A549 treated with dexamethasone at 1 μM for 4 hours (cell line): ENCODE measurements around the gene PHRF1. TPM values are rescaled to one million over a fixed set of nuclear protein-coding genes. Genes with fewer than 3 reads are reported as not detected.

Source experiments
- total RNA-seq: library from RNA; stranded (reverse); fragments of 200-300 nt; extraction: Qiagen RNA extraction; gene quantifications from 5 replicates; pipeline ENCODE4 v1.2.3, GENCODE V29; 2022

Gene PHRF1, protein sequence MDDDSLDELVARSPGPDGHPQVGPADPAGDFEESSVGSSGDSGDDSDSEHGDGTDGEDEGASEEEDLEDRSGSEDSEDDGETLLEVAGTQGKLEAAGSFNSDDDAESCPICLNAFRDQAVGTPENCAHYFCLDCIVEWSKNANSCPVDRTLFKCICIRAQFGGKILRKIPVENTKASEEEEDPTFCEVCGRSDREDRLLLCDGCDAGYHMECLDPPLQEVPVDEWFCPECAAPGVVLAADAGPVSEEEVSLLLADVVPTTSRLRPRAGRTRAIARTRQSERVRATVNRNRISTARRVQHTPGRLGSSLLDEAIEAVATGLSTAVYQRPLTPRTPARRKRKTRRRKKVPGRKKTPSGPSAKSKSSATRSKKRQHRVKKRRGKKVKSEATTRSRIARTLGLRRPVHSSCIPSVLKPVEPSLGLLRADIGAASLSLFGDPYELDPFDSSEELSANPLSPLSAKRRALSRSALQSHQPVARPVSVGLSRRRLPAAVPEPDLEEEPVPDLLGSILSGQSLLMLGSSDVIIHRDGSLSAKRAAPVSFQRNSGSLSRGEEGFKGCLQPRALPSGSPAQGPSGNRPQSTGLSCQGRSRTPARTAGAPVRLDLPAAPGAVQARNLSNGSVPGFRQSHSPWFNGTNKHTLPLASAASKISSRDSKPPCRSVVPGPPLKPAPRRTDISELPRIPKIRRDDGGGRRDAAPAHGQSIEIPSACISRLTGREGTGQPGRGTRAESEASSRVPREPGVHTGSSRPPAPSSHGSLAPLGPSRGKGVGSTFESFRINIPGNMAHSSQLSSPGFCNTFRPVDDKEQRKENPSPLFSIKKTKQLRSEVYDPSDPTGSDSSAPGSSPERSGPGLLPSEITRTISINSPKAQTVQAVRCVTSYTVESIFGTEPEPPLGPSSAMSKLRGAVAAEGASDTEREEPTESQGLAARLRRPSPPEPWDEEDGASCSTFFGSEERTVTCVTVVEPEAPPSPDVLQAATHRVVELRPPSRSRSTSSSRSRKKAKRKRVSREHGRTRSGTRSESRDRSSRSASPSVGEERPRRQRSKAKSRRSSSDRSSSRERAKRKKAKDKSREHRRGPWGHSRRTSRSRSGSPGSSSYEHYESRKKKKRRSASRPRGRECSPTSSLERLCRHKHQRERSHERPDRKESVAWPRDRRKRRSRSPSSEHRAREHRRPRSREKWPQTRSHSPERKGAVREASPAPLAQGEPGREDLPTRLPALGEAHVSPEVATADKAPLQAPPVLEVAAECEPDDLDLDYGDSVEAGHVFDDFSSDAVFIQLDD (N-terminal part only)
- 25.8 to 45.8 TPM (median 43.4 TPM) in 5 replicates for total RNA-seq

GRCh38 chr11:575996-576768, at the start of gene PHRF1:
PHRF1 (plus strand) TSS chr11:576470; CDS start chr11:581513, 5,043 bp downstream.

DNA sequence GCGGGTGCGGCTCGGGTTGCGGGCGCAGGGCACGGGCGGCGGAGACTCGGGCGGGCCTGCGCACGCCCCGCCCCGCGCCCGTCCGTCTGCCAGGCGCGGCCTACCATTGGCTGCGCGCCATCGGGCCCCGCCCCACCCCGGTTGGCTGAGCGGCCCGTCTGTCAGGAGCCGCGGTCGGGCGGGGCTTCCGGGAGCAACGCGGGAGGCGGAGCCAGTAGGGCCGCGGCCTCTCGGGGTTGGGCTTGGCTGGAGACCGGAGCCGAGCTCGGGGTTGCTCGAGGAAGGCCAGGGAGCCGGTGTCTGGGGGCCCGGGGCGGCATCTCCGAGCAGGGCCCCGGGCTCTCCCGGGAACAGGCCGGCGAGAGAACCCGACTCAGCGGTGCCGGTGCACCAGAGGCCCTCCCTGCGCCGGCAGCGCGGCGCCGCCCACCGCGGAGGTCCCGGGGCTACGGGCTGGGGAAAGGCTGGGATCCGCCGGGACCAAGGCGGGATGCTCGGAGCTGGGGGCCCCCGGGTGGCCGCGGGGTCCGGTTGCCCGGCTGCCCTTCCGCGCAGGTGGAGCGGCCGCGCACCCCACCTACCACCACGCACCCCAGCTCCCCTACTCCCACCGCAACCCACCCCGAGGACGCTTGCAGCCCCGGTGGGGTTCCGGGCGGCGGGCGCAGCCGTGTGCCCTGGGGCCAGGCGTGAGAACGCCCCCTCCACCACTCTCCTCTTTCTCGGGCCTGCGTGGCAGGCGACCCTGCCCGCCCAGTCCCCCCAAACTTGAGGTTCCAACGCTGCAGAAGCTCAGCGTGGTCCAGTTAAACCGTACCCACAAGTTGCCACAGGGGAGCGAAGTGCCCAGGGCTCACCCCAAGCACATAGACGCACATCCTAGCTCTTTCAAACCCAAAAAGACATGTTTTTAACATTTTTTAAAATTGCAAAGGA, 40.5 kb upstream of the PHRF1 start, which contains the start of gene HRAS:
Gene HRAS, minus strand, starts transcription at position 58 of the 936 bp plus-strand sequence.

DNA sequence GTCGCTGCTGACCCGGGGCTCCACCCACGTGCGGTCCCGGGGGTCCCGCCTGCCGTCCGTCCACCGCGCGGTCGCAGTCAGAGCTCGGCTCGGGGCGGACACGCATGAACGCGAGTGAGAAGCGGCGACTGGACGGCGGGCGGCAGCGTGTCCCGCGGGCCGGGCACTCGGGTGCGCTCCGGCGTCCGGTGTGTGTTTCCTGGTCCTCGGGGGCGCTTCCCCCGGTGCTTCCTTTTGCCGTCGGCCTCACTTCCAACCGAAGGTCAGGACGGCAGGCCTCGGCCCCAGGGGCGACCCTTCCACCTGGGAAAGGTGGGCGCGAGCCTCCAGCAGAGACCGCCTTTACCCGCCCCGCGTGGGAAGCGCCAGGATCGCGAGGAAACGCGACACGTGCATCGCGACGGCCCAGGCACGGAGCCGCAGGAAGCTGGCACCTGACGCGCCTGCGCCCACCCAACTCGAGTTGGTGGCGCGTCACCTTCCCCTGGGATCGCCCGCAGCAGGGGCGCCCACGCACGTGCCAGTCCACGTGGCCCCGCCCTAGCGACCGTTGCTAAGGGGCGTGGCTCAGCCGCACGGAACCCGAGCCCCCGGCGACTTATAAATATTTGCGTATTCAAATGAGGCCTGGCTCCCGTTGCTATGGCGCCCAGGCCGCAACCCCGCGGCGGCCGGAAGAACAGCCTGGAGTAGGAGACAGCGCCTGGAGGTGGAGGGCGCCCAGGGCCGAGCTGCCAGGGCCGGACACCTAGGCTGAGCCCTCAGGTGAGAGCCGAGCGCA, 39.2 kb upstream of the PHRF1 start, which contains the start of gene LRRC56:
Gene LRRC56, plus strand, starts transcription at position 687 of the 781 bp plus-strand sequence. CDS start 3,158 bp downstream, outside the sequence.

GRCh38 chr11:560305-561147, 15.7 kb upstream of the PHRF1 start, which contains the start of the genes LMNTD2 and RASSF7:
LMNTD2 (minus strand) TSS chr11:560738; CDS start chr11:560716, 22 bp downstream.
RASSF7 (plus strand) TSS chr11:560970; CDS start chr11:561769, 799 bp downstream.

DNA sequence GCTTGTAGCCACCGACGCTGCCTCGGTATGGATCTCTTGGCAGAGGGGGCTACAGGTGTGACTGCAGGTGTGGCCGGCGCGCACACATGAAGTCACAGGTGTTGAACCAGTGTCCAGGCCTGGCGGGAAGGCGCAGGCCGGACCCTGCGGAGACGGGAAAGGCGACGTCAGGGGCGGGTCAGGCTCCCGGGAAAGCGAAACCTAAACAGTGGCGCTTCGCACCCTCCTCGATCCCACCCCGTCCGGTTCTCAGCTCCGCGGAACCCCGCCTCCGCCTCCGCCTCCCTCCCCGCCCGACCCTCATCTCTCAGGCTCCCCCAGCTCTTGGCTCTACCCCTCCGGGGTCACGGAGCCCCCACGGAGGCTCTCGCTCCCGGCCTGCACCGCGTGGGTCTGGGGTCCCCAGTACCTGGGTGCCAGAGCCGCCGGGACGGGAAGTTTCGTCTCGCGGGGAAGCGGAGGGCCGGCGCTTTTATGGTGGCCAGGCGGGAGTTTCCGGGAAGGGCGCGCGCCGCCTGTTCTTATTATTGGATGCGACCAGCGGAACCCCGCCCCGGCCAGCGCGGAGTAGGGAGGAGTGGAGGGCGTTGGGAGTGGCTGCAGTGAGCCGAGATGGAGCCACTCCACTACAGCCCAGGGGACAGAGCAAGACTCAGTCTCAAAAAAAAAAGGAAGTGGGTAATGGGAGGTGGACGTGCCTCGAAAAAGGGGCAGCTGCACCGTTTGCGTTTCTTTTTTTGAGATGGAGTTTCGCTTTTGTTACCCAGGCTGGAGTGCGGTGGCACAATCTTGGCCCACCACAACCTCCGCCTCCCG, 39.4 kb downstream of the PHRF1 start, which contains the start of gene IRF7:
Gene IRF7, minus strand, starts transcription at position 447 of the 816 bp plus-strand sequence. CDS start 586 bp downstream, outside the sequence.

GRCh38 chr11:624705-625635, 48.7 kb downstream of the PHRF1 start, which contains the start of gene CDHR5:
CDHR5 (minus strand) TSS chr11:624955; CDS start chr11:624902, 53 bp downstream.

DNA sequence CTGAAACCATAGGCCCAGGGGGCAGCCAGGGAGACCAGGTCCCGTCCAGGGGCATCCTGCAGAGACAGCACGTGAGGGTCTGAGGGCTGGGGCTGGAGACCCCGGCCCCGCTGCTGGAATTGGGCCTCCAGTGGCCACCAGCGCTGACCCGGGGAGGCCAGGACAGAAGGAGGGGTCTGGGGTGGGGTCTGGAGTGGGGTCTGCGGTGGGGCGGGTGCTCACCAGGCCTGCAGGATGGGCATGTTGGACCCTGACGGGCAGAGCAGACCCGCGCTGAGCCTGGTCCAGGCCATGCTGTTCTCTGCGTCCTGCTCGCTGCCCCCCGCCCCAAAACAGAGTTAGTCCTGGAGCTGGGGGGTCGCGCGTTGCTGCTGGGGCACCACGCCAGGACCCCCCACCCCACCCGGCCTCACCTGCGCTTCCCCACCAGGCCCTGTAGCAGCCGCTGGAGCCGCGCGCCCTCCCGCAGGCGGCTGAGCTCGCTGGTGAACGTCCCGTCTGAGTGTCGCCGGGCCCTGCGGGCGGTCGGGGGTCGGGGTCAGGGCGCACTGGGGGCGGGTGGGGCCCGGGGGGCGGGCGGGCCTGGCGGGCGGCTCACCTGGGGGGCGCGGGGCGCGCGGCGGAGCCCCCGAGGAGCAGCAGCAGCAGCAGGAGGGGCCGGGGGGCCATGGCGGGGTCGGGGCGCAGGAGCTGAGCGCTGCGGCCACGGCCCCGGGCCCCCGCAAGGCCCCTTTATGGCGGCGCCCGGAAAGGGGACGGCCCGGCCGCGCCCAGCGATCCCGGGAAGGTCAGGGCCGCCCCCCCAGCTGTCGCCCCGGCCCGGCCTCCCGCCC, 50.4 kb downstream of the PHRF1 start, which contains the start of gene SCT:
Gene SCT, minus strand, starts transcription at position 707 of the 833 bp plus-strand sequence. Its CDS starts 38 bp downstream, at position 669.

DNA sequence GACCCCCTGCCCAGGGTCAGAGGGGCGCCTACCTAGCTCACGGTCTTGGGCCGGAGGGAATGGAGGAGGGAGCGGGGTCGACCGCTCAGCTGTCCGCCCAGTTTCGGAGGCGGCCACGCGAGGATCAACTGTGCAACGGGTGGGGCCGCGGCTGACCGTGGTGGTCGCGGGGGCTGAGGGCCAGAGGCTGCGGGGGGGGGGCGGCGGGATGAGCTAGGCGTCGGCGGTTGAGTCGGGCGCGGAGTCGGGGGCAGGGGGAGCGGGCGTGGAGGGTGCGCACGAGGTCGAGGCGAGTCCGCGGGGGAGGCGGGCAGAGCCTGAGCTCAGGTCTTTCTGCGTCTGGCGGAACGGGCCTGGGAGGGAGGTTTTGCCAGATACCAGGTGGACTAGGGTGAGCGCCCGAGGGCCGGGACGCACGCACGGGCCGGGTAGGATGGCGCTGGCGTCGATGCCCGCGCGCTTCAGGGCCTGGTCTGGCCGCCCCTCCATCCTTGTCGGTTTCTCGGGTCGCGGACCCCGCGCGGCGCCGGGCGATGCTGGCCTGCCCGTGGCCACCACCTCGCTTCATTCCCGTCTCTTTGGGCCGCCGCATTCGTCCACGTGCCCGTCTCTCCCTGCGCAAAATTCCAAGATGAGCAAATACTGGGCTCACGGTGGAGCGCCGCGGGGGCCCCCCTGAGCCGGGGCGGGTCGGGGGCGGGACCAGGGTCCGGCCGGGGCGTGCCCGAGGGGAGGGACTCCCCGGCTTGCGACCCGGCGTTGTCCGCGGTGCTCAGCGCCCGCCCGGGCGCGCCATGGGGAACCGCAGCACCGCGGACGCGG, 60.5 kb downstream of the PHRF1 start, which contains the start of gene DRD4:
Gene DRD4, plus strand, starts transcription at position 759 of the 822 bp plus-strand sequence. Its CDS starts 36 bp downstream, at position 795.

Other genes starting within 250 kb of the PHRF1 start
- 7.8 to 18.0 TPM (median 14.8 TPM) in 5 replicates for gene B4GALNT4, start 207.0 kb upstream of the PHRF1 start, total RNA-seq
- gene PKP3, start 182.3 kb upstream of the PHRF1 start, total RNA-seq = 26.9 to 37.1 TPM (median 35.4 TPM) in 5 replicates
- 57.7 to 86.6 TPM (median 78.8 TPM) in 5 replicates for gene SIGIRR, start 161.5 kb upstream of the PHRF1 start, total RNA-seq
- gene ANO9, start 134.5 kb upstream of the PHRF1 start, total RNA-seq = 0.52 to 1.2 TPM (median 0.66 TPM) in 5 replicates
- 28.7 to 46.7 TPM (median 45.6 TPM) in 5 replicates for gene PTDSS2, start 126.2 kb upstream of the PHRF1 start, total RNA-seq
- 123 to 178 TPM (median 165 TPM) in 5 replicates for gene RNH1, start 69.2 kb upstream of the PHRF1 start, total RNA-seq
- 111 to 166 TPM (median 143 TPM) in 5 replicates for gene HRAS, start 40.9 kb upstream of the PHRF1 start, total RNA-seq
- 0.52 to 1.1 TPM (median 0.98 TPM) in 5 replicates for gene LRRC56, start 38.9 kb upstream of the PHRF1 start, total RNA-seq
- gene LMNTD2, start 15.7 kb upstream of the PHRF1 start, total RNA-seq = 1.6 to 3.4 TPM (median 2.4 TPM) in 5 replicates
- 53.9 to 61.7 TPM (median 58.5 TPM) in 5 replicates for gene RASSF7, start 15.5 kb upstream of the PHRF1 start, total RNA-seq
- 6.6 to 9.0 TPM (median 7.0 TPM) in 5 replicates for gene IRF7, start 39.5 kb downstream of the PHRF1 start, total RNA-seq
- 0.06 to 0.34 TPM (median 0.07 TPM) in 5 replicates for gene CDHR5, start 48.5 kb downstream of the PHRF1 start, total RNA-seq
- not detected in 5 replicates for gene SCT, start 50.7 kb downstream of the PHRF1 start, total RNA-seq
- gene DRD4, start 60.8 kb downstream of the PHRF1 start, total RNA-seq = 0.23 to 0.54 TPM (median 0.36 TPM) in 4 of 5 replicates, not detected in the other
- 31.2 to 36.9 TPM (median 34.5 TPM) in 5 replicates for gene DEAF1, start 118.8 kb downstream of the PHRF1 start, total RNA-seq
- 7.9 to 10.0 TPM (median 8.4 TPM) in 5 replicates for gene TMEM80, start 119.3 kb downstream of the PHRF1 start, total RNA-seq
- gene EPS8L2, start 129.8 kb downstream of the PHRF1 start, total RNA-seq = 63.5 to 125 TPM (median 102 TPM) in 5 replicates
- gene TALDO1, start 171.0 kb downstream of the PHRF1 start, total RNA-seq = 383 to 445 TPM (median 388 TPM) in 5 replicates
- 30.9 to 49.4 TPM (median 44.9 TPM) in 5 replicates for gene GATD1, start 201.0 kb downstream of the PHRF1 start, total RNA-seq
- 1.7 to 3.3 TPM (median 2.3 TPM) in 5 replicates for gene CEND1, start 213.6 kb downstream of the PHRF1 start, total RNA-seq
- 18.6 to 34.0 TPM (median 32.8 TPM) in 5 replicates for gene SLC25A22, start 221.8 kb downstream of the PHRF1 start, total RNA-seq
- 7.6 to 15.0 TPM (median 12.6 TPM) in 5 replicates for gene PIDD1, start 228.8 kb downstream of the PHRF1 start, total RNA-seq
- gene RPLP2, start 233.5 kb downstream of the PHRF1 start, total RNA-seq = 1,768 to 2,076 TPM (median 1,880 TPM) in 5 replicates
- 33.5 to 55.0 TPM (median 51.9 TPM) in 5 replicates for gene PNPLA2, start 242.4 kb downstream of the PHRF1 start, total RNA-seq